HG03469 (cell line): Measurements from ENCODE around the gene GADD45G.

Source experiments
- ATAC-seq: cut with Tn5 transposase; IDR thresholded peaks from one replicate; pipeline ENCODE4 v1.9.1; 2021; ENCODE audit warnings: mild to moderate bottlenecking, moderate library complexity, moderate number of reproducible peaks; ENCODE audit not compliant: unreplicated experiment

Gene GADD45G

GRCh38 chr9:89604729-89605464 is at the start of gene GADD45G:
GADD45G (plus strand) TSS chr9:89605012; CDS start chr9:89605122, 110 bp downstream.
- ATAC-seq, result no peak

- ATAC-seq, result no peak
These were observed 49.8 kb upstream of the GADD45G start for GRCh38 chr9:89555036-89555415.

- ATAC-seq, result peak; percentile 42
These were observed 49.1 kb upstream of the GADD45G start for GRCh38 chr9:89555451-89556375.

GRCh38 chr9:89558196-89558899 is 46.5 kb upstream of the GADD45G start:
- ATAC-seq, result no peak

- ATAC-seq, result no peak
These were observed 45.9 kb upstream of the GADD45G start for GRCh38 chr9:89558948-89559347.

- ATAC-seq, result peak; percentile 54
These were observed 42.5 kb upstream of the GADD45G start for GRCh38 chr9:89562186-89562814.

GRCh38 chr9:89563571-89564345 is 41.1 kb upstream of the GADD45G start:
- ATAC-seq, result no peak

- ATAC-seq, result peak; percentile 63
These were observed 40.4 kb upstream of the GADD45G start for GRCh38 chr9:89564346-89564878.

- no peak for ATAC-seq
These were observed 37.2 kb upstream of the GADD45G start for GRCh38 chr9:89567649-89568048.

GRCh38 chr9:89574309-89574708 is 30.5 kb upstream of the GADD45G start:
- ATAC-seq, result no peak

GRCh38 chr9:89576404-89576839 is 28.4 kb upstream of the GADD45G start:
- ATAC-seq, result no peak

- no peak for ATAC-seq
These were observed 27.4 kb upstream of the GADD45G start for GRCh38 chr9:89577363-89577762.

- ATAC-seq, result no peak
These were observed 24.9 kb upstream of the GADD45G start for GRCh38 chr9:89579741-89580385.

GRCh38 chr9:89586311-89586710 is 18.5 kb upstream of the GADD45G start:
- no peak for ATAC-seq

- no peak for ATAC-seq
These were observed 16.4 kb upstream of the GADD45G start for GRCh38 chr9:89588271-89588879.

- no peak for ATAC-seq
These were observed 14.4 kb upstream of the GADD45G start for GRCh38 chr9:89590415-89590814.

GRCh38 chr9:89591274-89592212 is 13.3 kb upstream of the GADD45G start:
- ATAC-seq, result no peak
